PC-3 (cell line): ENCODE data around the gene ATXN7L1. TPM values are rescaled to one million over a fixed set of nuclear protein-coding genes. Genes with fewer than 3 reads are reported as not detected.

Experiments used
- ATAC-seq: fragments of 200-7000 bp; cut with Tn5 transposase; 2 replicates; pipeline ENCODE4 v1.9.1; 2020; ENCODE audit warnings: mild to moderate bottlenecking, moderate library complexity
- BruUV-seq: library from RNA; stranded (reverse); fragments of 400-500 nt; replicated peaks from 2 replicates; lab custom pipeline; 2021; lab: Mats Ljungman, UMichigan
- CTCF ChIA-PET: fragments of 300-600 bp; sonication (Branson Sonifier 250); formaldehyde crosslinking; loops from one replicate; lab custom pipeline; 2022; ENCODE audit warnings: antibody characterized with exemption; lab: Charles Lee
- POLR2A ChIA-PET: fragments of 300-600 bp; sonication (Branson Sonifier 250); formaldehyde crosslinking; loops from one replicate; lab custom pipeline; 2022; ENCODE audit warnings: antibody characterized with exemption; ENCODE audit not compliant: unreplicated experiment; lab: Charles Lee
- DNase-seq: peaks from one replicate; pipeline ENCODE4 v3.0.0-alpha.2; 2015
- H2AFZ ChIP-seq: fragments of 300-600 bp; sonication (generic); 2 replicates; pipeline ENCODE4 v1.6.0; 2016; ENCODE audit warnings: antibody characterized with exemption, low read length
- H3F3A ChIP-seq: fragments of 300-600 bp; sonication (generic); one replicate; pipeline ENCODE4 v1.6.0; 2017; ENCODE audit warnings: antibody characterized with exemption, low read length, control low read depth, mild to moderate bottlenecking; ENCODE audit not compliant: unreplicated experiment
- H3K27ac ChIP-seq: fragments of 300-600 bp; sonication (generic); 2 replicates; pipeline ENCODE4 v1.5.1; 2016; ENCODE audit warnings: mild to moderate bottlenecking, low read length
- H3K27me3 ChIP-seq: fragments of 300-600 bp; sonication (generic); 2 replicates; pipeline ENCODE4 v1.6.1; 2016; ENCODE audit warnings: low read length, mixed read lengths
- H3K36me3 ChIP-seq: fragments of 300-600 bp; sonication (generic); 2 replicates; pipeline ENCODE4 v1.6.1; 2016; ENCODE audit warnings: low read depth, mixed run types, low read length, mixed read lengths
- H3K4me1 ChIP-seq: fragments of 300-600 bp; sonication (generic); 2 replicates; pipeline ENCODE4 v1.5.1; 2016; ENCODE audit warnings: low read length; ENCODE audit not compliant: insufficient read depth
- H3K4me2 ChIP-seq: fragments of 300-600 bp; sonication (generic); 2 replicates; pipeline ENCODE4 v1.6.0; 2016; ENCODE audit warnings: low read length
- H3K4me3 ChIP-seq: fragments of 300-600 bp; sonication (generic); 2 replicates; pipeline ENCODE4 v1.5.1; 2016; ENCODE audit warnings: mild to moderate bottlenecking, low read length, mixed read lengths
- H3K79me2 ChIP-seq: fragments of 300-600 bp; sonication (generic); 2 replicates; pipeline ENCODE4 v1.6.1; 2017; ENCODE audit warnings: low read length, mixed read lengths
- H3K9ac ChIP-seq: fragments of 300-600 bp; sonication (generic); 2 replicates; pipeline ENCODE4 v1.6.0; 2016; ENCODE audit warnings: mild to moderate bottlenecking, low read length
- H3K9me2 ChIP-seq: fragments of 300-600 bp; sonication (generic); replicated peaks from 2 replicates; pipeline ENCODE4 v1.6.1; 2016; ENCODE audit warnings: mixed run types, low read length, mixed read lengths
- H3K9me3 ChIP-seq: fragments of 300-600 bp; sonication (generic); 2 replicates; pipeline ENCODE4 v1.6.1; 2016; ENCODE audit warnings: low read length, mixed read lengths
- H4K20me1 ChIP-seq: fragments of 300-600 bp; sonication (generic); 2 replicates; pipeline ENCODE4 v1.6.1; 2016; ENCODE audit warnings: low read length, mixed read lengths
- EZH2 ChIP-seq: fragments of 300-600 bp; sonication (generic); IDR thresholded peaks from one replicate; pipeline ENCODE4 v1.6.1; 2017; ENCODE audit warnings: antibody characterized with exemption, mild to moderate bottlenecking, low read length; ENCODE audit not compliant: unreplicated experiment
- EZH2phosphoT487 ChIP-seq: fragments of 300-600 bp; sonication (generic); IDR thresholded peaks from 2 replicates; pipeline ENCODE4 v1.6.1; 2018; ENCODE audit warnings: mild to moderate bottlenecking, antibody characterized with exemption, low read length, borderline replicate concordance
- intact Hi-C: fragments of 100-400 bp; cut with micrococcal nuclease; formaldehyde crosslinking; loops from 2 replicates; pipeline ENCODE4 v1.9.0; 2023
- total RNA-seq: library from RNA; depleted of rRNA; stranded (reverse); fragments of >200 nt; gene quantifications from 2 replicates; pipeline ENCODE4 v1.2.3, GENCODE V29; 2014
- TF ChIP-seq, protein P1 (sequence below): fragments of 300-600 bp; sonication (generic); conservative IDR thresholded peaks from 2 replicates; pipeline ENCODE4 v1.5.1; 2017; ENCODE audit warnings: antibody characterized with exemption, low read depth, mild to moderate bottlenecking, low read length

The ATXN7L1 gene
- total RNA-seq, 1 experiment from 2014 or later = 16.0 TPM

DNA sequence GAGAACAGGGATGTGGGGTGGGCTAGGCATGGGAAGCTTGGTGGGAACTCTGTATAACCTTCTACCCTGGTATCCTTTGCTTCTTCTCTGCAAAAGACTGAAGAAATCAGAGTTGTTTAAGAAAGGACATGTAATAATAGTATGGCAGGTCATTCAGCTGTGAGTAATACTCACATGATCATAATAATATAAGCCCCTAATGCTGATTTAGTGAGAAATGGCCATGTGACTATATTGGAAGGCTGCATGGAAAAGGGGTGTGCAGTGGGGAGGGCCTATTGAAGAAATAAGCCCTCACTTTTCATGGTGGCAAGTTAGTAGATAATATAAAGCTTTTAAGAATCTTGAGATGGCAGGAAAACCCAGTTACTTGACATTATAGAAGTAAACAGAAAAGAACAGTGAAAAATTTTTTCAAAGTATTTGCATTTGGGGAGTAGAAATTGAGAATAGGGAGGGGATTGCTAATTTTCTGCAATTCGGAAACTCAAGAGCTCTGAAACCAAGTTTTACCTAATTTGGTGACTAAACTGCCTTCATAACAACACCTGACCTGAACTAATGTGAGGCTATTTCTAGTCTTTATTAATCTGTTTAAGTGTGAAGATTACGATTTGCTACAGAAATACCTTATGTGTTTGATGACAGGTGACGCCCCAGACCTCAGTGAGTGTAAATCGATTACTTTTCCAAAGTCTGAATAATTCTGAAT, 44.4 kb downstream of the ATXN7L1 start:
- ChIA-PET POLR2A (interaction anchor here (0.6 to 0.7 kb wide), 3 partner anchors 47 to 817 kb away, joined by 3 read pairs; no protein-coding TSS in a partner anchor), CTCF (interaction anchor here (0.7 kb wide), 2 partner anchors 10 to 243 kb away, joined by 3 read pairs; no protein-coding TSS in a partner anchor)
- Histone ChIP-seq H3K9me3 (no peaks in the 10 kb centered on the region), H4K20me1 (no peaks in the 10 kb centered on the region), H3K27me3 (no peaks in the 10 kb centered on the region), H3F3A (peaks cover 6% of the 10 kb centered on the region), H3K27ac (no peak overlapping the region), H2AFZ (no peak overlapping the region), H3K4me1 (peaks cover 43% of the 10 kb centered on the region), H3K4me2 (no peak overlapping the region), H3K9ac (no peak overlapping the region), H3K79me2 (no peaks in the 10 kb centered on the region; the same call in 1 of the 2 replicates), H3K4me3 (no peak overlapping the region), H3K36me3 (no peaks in the 10 kb centered on the region), H3K9me2 (no peaks in the 10 kb centered on the region)
- DNase-seq (no peak), ATAC-seq (no peak)
- no TSS peak for BruUV-seq
- intact Hi-C loops = no loop called here
- TF ChIP-seq, protein P1, sequence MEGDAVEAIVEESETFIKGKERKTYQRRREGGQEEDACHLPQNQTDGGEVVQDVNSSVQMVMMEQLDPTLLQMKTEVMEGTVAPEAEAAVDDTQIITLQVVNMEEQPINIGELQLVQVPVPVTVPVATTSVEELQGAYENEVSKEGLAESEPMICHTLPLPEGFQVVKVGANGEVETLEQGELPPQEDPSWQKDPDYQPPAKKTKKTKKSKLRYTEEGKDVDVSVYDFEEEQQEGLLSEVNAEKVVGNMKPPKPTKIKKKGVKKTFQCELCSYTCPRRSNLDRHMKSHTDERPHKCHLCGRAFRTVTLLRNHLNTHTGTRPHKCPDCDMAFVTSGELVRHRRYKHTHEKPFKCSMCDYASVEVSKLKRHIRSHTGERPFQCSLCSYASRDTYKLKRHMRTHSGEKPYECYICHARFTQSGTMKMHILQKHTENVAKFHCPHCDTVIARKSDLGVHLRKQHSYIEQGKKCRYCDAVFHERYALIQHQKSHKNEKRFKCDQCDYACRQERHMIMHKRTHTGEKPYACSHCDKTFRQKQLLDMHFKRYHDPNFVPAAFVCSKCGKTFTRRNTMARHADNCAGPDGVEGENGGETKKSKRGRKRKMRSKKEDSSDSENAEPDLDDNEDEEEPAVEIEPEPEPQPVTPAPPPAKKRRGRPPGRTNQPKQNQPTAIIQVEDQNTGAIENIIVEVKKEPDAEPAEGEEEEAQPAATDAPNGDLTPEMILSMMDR = no peak
- TF ChIP-seq EZH2 (no peak), EZH2phosphoT487 (no peak)

DNA sequence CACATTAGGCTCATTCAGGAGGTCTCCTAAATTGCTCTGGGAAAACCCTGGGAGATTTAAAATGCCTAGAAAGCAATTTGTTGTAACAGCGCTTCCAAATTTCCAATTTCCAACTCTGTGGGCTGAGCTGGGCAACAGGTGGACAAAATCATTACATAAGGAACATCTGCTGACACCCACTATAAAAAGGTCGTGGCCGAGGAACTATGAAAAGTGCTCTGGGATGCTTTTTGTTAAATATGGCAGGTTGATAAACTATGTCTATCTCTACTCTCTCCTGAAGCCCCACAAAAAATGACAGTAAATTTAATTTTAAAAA, 45.1 kb downstream of the ATXN7L1 start:
- no peak for DNase-seq
- peak overlapping the region; percentile 55 for H3K4me2 ChIP-seq
- CTCF ChIA-PET = interaction anchor here (0.7 kb wide), 1 partner anchor 9 kb away, joined by 3 read pairs; no protein-coding TSS in a partner anchor
- H3K36me3 ChIP-seq = no peaks in the 10 kb centered on the region
- H4K20me1 ChIP-seq = no peaks in the 10 kb centered on the region
- peaks cover 6% of the 10 kb centered on the region for H3F3A ChIP-seq
- H3K27me3 ChIP-seq = no peaks in the 10 kb centered on the region
- peaks cover 51% of the 10 kb centered on the region for H3K4me1 ChIP-seq
- H3K27ac ChIP-seq = peak overlapping the region; percentile 82
- TF ChIP-seq, protein P1 = no peak
- no peak for TF ChIP-seq EZH2phosphoT487
- no peak for TF ChIP-seq EZH2
- H2AFZ ChIP-seq = no peak overlapping the region
- H3K9me3 ChIP-seq = no peaks in the 10 kb centered on the region
- no peak for ATAC-seq
- POLR2A ChIA-PET = interaction anchor here (0.6 kb wide), 1 partner anchor 47 kb away, joined by 3 read pairs; no protein-coding TSS in a partner anchor
- H3K4me3 ChIP-seq = no peak overlapping the region
- BruUV-seq = no TSS peak
- no peaks in the 10 kb centered on the region for H3K9me2 ChIP-seq
- intact Hi-C loops = no loop called here
- 0 out of 2 replicates have a peak overlapping the region, but pooled peaks have one; percentile 26 for H3K9ac ChIP-seq
- H3K79me2 ChIP-seq = no peaks in the 10 kb centered on the region; the same call in 1 of the 2 replicates
